ENCODE measurements around the gene TMEM231. TPM values are rescaled to one million over a fixed set of nuclear protein-coding genes. Genes with fewer than 3 reads are reported as not detected.
"Not testable (repeated sequence)": the region's sequence is repeated elsewhere in the genome, so short reads cannot be mapped to it uniquely, and the experiment has no call there.

Gene TMEM231
- total RNA-seq, 2 experiments from 2014 or later = 4.9 to 5.1 TPM

DNA sequence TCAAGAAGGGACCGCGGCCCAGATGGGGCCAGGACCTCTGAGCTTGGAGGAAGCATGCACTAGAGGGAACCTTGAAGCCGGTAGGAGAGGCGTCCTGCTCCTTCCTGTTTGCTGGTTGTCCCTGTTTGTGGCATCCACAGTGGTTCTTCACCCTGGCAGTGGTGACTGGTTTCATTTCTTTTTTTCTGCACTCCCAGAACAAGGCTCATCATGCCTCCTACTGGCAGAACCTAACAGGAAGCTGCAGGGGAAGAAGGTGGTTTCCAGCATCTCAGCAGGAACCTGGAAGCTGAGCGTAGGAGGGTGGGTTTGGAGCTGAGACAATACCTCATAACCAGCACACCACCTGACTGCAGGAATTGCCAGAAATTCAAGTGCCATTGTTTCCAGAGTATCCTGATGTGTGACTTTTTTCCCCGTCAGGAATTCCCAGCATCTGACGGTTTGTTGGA lies 5.8 kb downstream of the TMEM231 start:
- CTCF ChIA-PET = interaction anchor here (0.7 to 2.7 kb wide), 9 partner anchors 9 to 446 kb away, joined by 3 to 19 read pairs (median 5); partner anchors contain the start of gene TMEM170A
- peak; percentile 72 for ATAC-seq
- H3K4me3 Mint-ChIP-seq = no peak overlapping the region

DNA sequence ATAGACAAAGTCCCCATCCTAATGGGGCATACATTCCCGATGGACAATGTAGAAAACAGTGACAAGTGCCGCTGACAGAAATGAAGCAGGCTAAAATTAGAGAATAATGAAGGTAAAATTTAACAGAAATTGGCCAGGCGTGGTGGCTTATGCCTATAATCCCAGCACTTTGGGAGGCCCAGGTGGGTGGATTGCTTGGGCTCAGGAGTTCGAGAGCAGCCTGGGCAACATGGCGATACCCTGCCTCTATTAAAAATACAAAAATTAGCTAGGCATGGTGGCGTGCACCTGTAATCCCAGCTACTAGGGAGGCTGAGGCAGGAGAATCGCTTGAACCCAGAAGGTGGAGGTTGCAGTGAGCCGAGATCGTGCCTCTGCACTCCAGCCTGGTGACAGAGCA lies 7.6 kb downstream of the TMEM231 start:
- H3K4me3 Mint-ChIP-seq; ATAC-seq; DNase-seq; H3K4me1 Mint-ChIP-seq (ENCODE audit: low read depth); H3K9me3 Mint-ChIP-seq; H3K36me3 Mint-ChIP-seq (ENCODE audit: low read depth); POLR2A ChIA-PET; H3K27me3 Mint-ChIP-seq; intact Hi-C loops (cut with micrococcal nuclease); H3K27ac Mint-ChIP-seq: not testable (repeated sequence)
- CTCF ChIA-PET = interaction anchor here (2.7 kb wide), 1 partner anchor 31 kb away, joined by 19 read pairs; no protein-coding TSS in a partner anchor

More for the DNA sequence above, 5.8 kb downstream of the TMEM231 start:
- peak; percentile 47 for DNase-seq
- no peaks in the 10 kb centered on the region for H3K4me1 Mint-ChIP-seq (ENCODE audit: low read depth)
- TF ChIP-seq, protein P1, sequence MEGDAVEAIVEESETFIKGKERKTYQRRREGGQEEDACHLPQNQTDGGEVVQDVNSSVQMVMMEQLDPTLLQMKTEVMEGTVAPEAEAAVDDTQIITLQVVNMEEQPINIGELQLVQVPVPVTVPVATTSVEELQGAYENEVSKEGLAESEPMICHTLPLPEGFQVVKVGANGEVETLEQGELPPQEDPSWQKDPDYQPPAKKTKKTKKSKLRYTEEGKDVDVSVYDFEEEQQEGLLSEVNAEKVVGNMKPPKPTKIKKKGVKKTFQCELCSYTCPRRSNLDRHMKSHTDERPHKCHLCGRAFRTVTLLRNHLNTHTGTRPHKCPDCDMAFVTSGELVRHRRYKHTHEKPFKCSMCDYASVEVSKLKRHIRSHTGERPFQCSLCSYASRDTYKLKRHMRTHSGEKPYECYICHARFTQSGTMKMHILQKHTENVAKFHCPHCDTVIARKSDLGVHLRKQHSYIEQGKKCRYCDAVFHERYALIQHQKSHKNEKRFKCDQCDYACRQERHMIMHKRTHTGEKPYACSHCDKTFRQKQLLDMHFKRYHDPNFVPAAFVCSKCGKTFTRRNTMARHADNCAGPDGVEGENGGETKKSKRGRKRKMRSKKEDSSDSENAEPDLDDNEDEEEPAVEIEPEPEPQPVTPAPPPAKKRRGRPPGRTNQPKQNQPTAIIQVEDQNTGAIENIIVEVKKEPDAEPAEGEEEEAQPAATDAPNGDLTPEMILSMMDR (IDR thresholded peaks at IDR 0.05) = peak; percentile 29
- intact Hi-C loops (cut with micrococcal nuclease) = no loop called here
- no peak overlapping the region for H3K27ac Mint-ChIP-seq
- POLR2A ChIA-PET = interaction anchor here (0.8 kb wide), 1 partner anchor 59 kb away, joined by 4 read pairs; no protein-coding TSS in a partner anchor
- H3K27me3 Mint-ChIP-seq = peaks cover 6% of the 10 kb centered on the region
- no peaks in the 10 kb centered on the region for H3K9me3 Mint-ChIP-seq
- no peaks in the 10 kb centered on the region for H3K36me3 Mint-ChIP-seq (ENCODE audit: low read depth)

DNA sequence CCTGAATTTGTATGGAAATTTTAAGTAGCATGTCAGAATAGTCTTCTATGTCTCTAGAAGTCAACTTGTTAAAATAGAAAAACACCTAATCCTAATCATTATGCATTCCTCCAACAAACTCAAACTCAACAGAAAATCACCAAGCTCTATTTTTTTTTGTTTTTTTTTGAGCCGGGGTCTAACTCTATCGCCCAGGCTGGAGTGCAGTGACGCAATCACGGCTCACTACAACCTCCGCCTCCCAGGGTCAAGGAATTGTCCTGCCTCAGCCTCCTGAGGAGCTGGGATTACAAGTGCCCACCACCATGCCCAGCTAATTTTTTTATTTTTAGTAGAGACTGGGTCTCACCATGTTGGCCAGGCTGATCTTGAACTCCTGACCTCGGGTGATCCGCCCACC lies 9.8 kb downstream of the TMEM231 start:
- ATAC-seq (no peak), DNase-seq (no peak)
- ChIA-PET POLR2A (interaction anchor here (1.0 kb wide), 1 partner anchor 9 kb away, joined by 4 read pairs; the partner anchor contains the start of gene TMEM231), CTCF (no interaction called here)
- intact Hi-C loops (cut with micrococcal nuclease) = no loop called here
- Mint-ChIP-seq H3K4me1 (ENCODE audit: low read depth) (no peaks in the 10 kb centered on the region), H3K27me3 (no peaks in the 10 kb centered on the region), H3K4me3 (no peak overlapping the region), H3K27ac (no peak overlapping the region), H3K36me3 (ENCODE audit: low read depth) (no peaks in the 10 kb centered on the region), H3K9me3 (no peaks in the 10 kb centered on the region)
- TF ChIP-seq, protein P1 (IDR thresholded peaks at IDR 0.05) = no peak

DNA sequence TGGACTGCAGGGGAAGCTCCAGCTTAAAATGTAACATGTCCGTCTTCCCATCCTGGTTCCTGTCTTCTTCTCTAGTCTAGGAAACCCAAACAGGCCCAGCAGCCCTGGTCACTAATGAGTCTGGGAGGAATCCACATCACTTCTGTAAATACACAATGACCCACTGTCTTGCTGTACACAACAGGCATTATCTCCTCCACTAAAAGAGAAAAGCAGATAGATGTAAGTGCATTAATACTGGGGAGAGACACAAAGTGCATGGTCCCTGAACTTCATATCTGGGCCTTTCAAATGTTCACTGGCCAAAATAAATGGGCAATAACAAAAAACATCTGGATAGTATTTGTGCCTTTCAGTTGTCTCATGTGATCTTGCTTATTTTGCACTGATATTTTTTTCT lies 10.2 kb downstream of the TMEM231 start:
- H3K4me1 Mint-ChIP-seq (ENCODE audit: low read depth); CTCF ChIA-PET; POLR2A ChIA-PET; H3K36me3 Mint-ChIP-seq (ENCODE audit: low read depth); ATAC-seq; H3K4me3 Mint-ChIP-seq; H3K9me3 Mint-ChIP-seq; H3K27ac Mint-ChIP-seq; H3K27me3 Mint-ChIP-seq; intact Hi-C loops (cut with micrococcal nuclease); DNase-seq: not testable (repeated sequence)

GRCh38 chr16:75542462-75542861 lies 13.6 kb downstream of the TMEM231 start:
- ATAC-seq; intact Hi-C loops (cut with micrococcal nuclease); H3K27me3 Mint-ChIP-seq; H3K27ac Mint-ChIP-seq; H3K4me1 Mint-ChIP-seq (ENCODE audit: low read depth); H3K36me3 Mint-ChIP-seq (ENCODE audit: low read depth); CTCF ChIA-PET; DNase-seq; H3K9me3 Mint-ChIP-seq; H3K4me3 Mint-ChIP-seq; POLR2A ChIA-PET: not testable (repeated sequence)

GRCh38 chr16:75541236-75541635 lies 14.8 kb downstream of the TMEM231 start:
- DNase-seq (no peak), ATAC-seq (no peak)
- intact Hi-C loops (cut with micrococcal nuclease) = no loop called here
- CTCF ChIA-PET = interaction anchor here (1.1 to 1.8 kb wide), 3 partner anchors 9 to 76 kb away, joined by 3 to 5 read pairs (median 4); no protein-coding TSS in a partner anchor
- H3K4me3 Mint-ChIP-seq = no peak overlapping the region
- no peaks in the 10 kb centered on the region for H3K4me1 Mint-ChIP-seq (ENCODE audit: low read depth)
- no peak overlapping the region for H3K27ac Mint-ChIP-seq
- H3K36me3 Mint-ChIP-seq (ENCODE audit: low read depth) = no peaks in the 10 kb centered on the region
- POLR2A ChIA-PET = no interaction called here
- H3K27me3 Mint-ChIP-seq = no peaks in the 10 kb centered on the region
- no peaks in the 10 kb centered on the region for H3K9me3 Mint-ChIP-seq
- TF ChIP-seq, protein P1 (IDR thresholded peaks at IDR 0.05) = no peak

DNA sequence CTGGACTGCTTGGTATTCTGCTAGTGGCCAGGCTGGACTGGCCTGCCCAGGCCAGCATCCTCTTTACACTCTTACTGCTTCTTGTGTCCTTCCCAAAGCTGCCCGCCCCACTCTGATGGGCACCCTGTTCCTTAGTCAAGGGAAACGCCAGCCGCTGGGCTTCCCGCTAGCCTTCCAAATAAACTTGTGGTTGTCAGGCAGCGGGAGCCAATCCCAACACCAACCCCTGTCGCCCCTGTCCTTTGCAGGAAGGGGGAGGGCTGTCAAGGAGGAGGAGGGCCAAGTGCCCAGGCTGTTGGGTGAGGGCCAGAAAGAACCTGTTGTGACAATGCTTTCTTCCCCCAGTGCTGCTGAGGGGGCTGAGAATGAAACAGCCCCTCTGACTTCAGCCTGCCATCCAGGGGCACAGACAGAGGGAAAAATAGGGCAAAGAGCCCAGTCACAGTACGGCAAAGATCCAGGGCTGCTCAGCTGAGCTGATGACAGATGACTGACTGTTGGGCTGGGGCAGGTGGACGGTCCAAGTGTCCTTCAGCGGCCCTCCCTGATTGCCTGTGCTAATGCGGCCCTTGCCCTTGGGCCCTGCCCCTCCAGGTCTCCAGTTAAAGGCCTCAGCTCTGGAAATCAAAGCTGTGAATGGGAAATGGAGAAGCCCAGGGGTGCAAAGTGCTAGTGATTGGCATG lies 17.0 kb downstream of the TMEM231 start:
- H3K27ac Mint-ChIP-seq; H3K4me1 Mint-ChIP-seq (ENCODE audit: low read depth); H3K4me3 Mint-ChIP-seq; H3K9me3 Mint-ChIP-seq; H3K36me3 Mint-ChIP-seq (ENCODE audit: low read depth); H3K27me3 Mint-ChIP-seq; intact Hi-C loops (cut with micrococcal nuclease); DNase-seq; ATAC-seq; CTCF ChIA-PET; POLR2A ChIA-PET: not testable (repeated sequence)

Measured in activated CD8-positive, alpha-beta T cell treated with anti-CD3 and anti-CD28 coated beads for 36 hours (primary cell).